Activated CD4-positive, alpha-beta T cell treated with anti-CD3 and anti-CD28 coated beads, Interleukin-2, amount 50 U/mL, for 4 hours (primary cell): ENCODE measurements around the gene WDR93.
"Not testable (repeated sequence)": the region's sequence is repeated elsewhere in the genome, so short reads cannot be mapped to it uniquely, and the experiment has no call there.

Experiments used
- DNase-seq, 2 experiments: peaks; one replicate each; pipeline ENCODE4 v3.0.0-alpha.2; 2020

WDR93 gene

DNA sequence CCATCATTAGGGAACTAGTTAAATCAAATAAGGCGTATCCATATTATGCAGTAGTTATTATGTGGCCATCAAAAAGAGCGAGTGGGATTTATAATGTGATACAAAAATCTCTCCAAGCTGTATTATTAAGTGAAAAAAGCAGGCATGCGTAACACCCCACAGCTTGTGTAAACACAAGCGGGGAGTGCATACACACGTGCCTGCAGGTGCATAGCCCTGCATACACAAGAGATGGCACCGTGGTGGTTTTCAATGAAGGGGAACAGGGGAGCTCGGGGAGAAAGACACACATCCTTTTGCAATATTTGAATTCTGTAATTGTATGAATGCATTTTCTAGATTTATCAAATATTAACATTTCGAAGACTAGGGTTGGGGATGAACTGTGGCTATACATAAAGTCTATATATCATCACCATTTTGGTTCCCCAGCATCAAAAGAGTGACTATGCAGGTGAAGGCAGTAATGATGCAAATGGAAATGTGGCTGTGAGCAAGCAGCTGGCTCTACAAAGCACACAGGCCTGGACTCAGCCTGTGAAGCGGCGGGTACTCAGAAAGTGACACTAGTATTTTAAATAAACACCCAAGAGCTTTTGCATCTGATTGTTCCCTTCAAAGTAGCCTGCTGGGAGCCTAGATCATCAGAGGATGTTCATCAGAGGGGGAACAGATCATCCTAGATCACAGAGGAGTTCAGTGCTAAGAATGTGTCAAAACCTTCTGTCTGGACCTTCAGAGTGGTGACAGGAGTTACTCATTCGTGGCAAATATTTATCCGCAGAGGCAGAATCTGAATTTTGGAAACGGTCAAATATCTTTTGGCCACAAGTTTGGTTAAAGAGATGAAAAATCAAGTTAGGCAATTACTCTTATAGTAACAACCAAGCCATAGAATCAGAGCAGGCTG lies 25.9 kb upstream of the WDR93 start:
- DNase-seq: no peak

DNA sequence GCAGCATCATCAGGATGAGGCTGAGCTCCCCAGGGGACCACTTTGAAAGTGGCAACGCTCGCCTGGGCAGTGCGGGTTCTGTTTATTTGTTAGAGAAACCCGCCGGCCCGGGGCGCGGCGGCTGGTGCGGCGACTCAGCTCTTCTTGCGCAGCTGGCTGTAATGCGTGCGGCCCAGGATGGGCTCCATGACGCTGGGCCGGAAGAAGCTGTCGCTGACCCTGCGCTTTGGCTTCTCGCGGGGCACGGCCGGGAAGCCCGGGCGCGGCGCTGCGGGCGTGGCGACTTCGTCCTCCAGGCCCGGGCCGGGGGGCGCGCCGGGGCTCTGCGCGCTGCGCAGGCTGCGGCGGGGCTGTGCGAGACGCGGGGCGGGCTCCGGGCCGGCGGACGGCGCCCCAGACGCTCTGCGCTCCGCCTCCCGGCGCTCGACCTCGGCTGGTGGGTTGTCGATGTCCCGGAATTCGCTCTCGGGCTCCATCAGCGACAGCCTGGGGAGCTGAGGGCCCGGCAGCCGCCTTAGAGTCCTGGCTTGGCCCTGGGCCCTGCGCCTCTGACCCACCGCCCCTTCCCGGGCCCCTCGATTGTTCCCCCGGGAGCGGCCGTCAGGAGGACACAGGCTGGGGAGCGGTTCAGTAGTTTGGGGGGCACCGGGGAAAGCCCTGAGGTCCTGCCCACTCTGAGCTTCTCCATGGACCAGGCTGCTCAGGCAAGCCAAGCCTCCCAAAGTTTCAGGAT lies 25.0 kb upstream of the WDR93 start:
- no peak for DNase-seq

- no peak for DNase-seq
Observed at GRCh38 chr15:89666184-89666857, 24.3 kb upstream of the WDR93 start.

DNA sequence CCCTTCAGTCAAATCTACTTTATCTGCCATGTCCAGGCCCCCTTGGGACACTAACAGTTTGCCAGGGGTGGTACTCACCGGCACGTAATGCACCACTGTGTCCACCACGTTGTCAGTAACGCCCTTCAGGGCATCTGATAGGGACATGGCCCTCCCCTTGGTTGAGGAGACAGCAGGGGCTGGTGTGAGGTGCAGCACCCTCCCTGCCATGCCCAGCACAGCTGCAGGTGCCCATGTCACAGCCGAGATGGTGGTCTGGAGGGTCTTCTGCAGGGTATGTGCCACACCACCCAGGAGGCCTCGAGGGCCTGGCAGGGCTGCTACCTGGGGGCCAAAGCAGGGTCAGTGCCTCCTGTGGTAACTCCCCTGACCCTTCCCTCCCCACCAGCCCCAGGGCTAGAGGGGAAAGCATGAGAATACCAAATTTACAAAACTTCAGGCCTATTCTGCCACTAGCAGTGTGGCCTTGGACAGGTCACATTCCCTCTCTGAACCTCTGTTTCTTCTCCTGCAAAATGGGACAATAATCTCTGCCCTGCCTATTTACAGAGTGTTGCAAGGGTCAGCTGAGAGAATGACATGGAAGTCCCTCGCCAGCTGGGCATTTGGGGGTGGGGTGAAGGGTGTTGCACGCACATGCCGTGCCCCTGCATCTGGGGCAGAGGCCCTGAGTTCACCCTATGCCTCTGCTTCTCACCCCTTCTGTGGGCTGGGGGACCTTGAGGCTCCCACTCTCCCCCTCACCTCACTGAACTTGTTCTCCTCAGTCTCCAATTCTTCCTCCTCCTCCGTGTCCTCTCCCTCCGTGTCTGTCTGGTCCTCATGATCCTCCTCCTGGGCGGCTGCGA lies 23.5 kb upstream of the WDR93 start:
- no peak for DNase-seq

GRCh38 chr15:89667706-89667960 lies 23.0 kb upstream of the WDR93 start:
- no peak for DNase-seq

- no peak for DNase-seq
Observed at GRCh38 chr15:89668171-89668570, 22.4 kb upstream of the WDR93 start.

GRCh38 chr15:89669309-89669865 lies 21.2 kb upstream of the WDR93 start:
- no peak for DNase-seq

DNA sequence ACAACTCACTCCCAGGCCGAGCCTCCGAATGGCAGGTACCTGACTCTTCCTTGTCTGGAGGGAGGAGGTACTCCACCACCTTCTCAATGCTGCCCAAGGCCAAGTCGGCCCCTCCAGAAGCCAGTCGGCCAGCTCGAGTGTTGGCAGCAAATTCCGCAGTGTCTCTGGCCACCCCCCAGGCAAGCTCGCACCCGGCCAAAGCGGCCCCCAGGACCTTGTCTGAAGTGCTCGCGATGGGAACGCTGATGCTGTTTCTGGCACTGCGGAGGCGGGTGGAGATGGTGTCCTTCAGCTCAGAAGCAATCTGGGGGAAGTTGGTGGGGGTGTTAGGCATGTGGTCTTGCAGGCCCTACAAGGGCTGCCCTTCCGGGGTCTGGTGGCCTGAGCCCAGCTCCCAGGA lies 20.7 kb upstream of the WDR93 start:
- no peak for DNase-seq

DNA sequence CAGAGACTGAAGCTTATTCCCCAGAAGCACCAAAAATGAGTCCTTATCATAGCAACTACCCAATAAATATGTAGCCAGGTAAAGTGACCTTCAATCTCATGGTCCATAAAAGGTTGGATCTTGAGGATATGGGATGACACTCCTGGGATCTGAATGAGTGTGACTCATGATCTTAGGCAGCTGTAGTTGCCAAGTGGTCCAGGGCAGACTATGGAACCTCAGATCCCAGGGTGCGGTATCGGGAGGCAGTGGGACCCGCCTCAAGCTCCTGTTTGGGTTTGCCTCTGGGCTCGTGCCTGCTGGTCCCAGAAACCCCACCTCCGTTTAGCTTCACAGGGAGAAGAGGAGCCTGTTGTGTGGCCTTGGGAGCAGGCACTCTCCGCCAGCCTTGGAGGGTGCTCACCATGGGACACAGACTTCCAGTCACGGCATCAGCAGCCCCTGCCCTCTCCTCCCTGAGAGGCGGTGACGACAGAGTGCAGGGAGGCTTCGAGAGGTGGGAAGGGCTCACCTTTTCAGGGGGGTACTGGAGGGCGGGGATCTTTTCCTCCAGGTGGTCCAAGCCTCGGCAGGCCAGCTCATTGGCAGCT lies 19.5 kb upstream of the WDR93 start:
- DNase-seq: no peak

DNA sequence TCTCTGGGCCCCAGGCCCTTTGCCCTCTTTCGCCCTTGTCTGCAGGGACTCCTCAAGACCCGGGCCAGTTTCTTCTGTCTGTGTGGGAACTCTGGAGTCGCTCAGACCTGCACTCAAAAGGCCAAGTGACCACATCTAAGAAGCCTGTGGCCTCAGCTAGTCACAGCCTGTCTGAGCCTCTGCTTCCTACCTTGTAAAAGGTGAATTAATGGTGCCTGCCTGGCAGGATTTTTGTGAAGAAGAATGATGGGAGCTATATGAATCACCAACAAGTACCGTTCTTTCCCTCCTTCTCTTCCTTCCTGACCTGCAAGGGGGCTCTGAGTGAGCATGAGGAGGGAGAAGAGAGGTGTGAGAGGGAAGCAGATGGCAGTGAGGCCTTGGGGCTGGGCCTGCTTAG lies 18.9 kb upstream of the WDR93 start:
- DNase-seq: no peak

DNA sequence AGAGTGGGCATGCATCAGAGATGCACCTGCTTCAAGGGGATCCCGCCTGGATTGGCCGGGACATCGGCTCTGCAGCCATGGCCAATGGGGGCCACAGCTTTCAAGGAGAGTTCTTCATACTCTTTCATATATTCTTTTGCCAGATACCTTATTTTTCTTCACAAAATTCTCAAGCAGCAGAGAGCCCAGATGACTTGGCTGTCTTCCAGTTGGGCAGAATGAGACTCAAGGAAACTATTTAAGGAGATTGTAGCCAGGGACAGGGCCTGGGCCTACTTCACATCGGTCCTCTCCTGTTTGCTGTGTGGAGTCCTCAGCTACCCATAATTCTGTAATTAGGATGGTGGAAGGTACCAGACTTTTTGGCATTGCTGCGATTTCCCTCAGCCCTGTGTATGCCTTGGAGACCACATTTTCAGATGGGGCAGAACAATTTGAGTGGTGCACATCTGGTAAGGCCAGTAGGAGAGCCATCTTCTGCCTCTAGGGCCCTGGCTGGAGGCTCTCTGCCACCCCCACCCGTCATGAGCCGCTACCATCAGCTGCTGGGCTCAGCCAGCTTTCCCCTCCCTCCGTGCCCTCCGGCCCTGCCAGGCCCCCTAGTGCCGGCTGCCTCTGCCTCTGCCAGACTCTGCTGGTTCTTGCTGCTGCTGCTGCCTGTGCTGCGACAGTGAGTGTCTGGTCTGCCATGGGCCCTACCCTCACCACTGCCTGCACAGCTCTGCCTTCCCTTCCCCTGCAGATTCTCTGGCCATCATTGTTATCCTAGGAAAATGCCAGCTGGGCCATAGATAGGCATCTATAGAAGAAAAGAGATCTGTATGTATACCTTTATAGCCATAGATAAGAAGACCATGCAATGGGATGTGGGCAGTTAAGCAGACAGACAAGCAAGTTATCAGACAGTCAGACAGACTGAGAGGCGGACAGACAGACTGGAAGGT lies 18.1 kb upstream of the WDR93 start:
- DNase-seq: no peak

DNA sequence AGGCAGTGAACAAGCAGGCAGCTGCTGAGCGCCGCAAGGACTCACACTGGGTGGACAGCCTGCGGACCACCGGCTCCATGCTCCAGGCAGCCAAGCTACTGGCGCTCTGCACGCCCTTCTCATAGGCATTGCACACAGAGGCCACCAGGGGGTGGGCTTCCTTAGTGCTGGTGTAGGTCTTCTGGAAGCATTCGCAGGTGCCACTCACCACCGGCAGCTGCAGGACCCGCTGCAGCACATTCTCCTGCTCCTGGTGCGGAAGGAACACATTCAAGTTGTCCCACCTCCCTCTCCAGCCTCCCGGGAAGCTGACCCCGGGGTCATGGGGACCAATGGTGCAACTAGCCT lies 17.5 kb upstream of the WDR93 start:
- no peak for DNase-seq

DNA sequence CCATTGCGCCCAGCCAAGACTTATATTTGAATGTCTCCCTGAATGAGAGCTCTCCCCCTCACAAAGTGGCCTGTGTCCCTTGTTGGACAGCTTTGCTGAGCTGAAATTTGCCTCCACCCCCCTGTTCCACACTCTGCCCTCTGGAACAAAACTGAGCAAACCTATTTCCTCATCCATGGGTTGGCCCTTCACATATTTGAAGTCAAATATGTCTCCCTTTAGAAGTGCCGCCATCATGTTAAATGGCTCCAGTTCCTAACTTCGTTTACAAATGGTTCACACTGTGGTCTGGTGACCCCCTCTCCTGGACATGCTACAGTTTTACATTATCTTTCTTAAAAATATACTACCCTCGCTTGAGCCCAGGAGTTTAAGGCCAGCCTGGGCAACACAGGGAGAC lies 16.1 kb upstream of the WDR93 start:
- no peak for DNase-seq

DNA sequence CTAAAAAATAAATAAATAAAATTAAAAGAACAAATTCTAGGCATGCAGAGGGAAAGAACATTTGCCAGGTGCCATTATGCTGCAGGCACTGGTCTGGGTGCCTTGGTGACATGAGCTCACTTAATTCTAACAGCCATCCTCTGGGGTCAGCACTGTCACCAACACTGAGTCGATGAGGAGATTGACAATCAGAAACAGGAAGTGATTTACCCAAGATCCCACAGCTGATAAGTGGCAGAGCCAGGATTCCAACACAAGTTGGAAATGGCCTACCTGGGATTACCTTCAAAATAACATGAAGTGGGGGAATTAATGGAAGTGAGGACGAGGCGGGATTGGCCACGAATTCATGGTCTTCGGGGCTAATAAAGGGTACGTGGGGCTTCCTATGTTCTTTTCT lies 15.0 kb upstream of the WDR93 start:
- DNase-seq: no peak

DNA sequence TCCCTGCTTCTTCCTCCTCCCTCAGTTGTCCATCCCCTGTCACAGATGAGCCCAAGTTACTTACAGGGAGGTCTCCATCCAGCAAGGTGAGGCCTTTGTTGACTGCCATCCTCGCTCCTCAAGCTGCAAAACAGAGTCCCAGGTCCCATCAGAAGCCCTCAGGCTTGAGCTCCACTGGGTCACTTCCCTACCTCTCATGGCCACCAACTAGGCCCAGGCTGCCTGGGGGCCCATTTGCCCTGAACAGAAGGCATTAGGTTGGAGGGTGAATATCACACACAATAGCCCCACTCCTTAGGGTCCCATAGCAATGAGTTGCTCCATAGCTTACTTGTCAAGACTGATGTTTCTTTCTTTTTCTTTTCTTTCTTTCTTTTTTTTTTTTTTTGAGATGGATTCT lies 13.2 kb upstream of the WDR93 start:
- no peak for DNase-seq

GRCh38 chr15:89679212-89679611 lies 11.4 kb upstream of the WDR93 start, which contains the start of gene PLIN1:
PLIN1 (minus strand) TSS chr15:89679367; CDS start chr15:89677489, 1,878 bp downstream.
- no peak for DNase-seq

GRCh38 chr15:89680282-89680873 lies 10.2 kb upstream of the WDR93 start:
- DNase-seq: no peak

GRCh38 chr15:89681146-89681545 lies 9.5 kb upstream of the WDR93 start:
- no peak for DNase-seq

GRCh38 chr15:89685995-89686394 lies 4.6 kb upstream of the WDR93 start:
- DNase-seq: no peak

GRCh38 chr15:89686522-89686921 lies 4.1 kb upstream of the WDR93 start:
- DNase-seq: no peak

GRCh38 chr15:89689930-89690275 lies 708 bp upstream of the WDR93 start:
- not testable (repeated sequence) for DNase-seq
